ENCODE measurements around the gene NKIRAS1.

NKIRAS1 gene

GRCh38 chr3:23916886-23917678 lies at the start of gene NKIRAS1, which contains the start of gene RPL15:
NKIRAS1 (minus strand) TSS chr3:23916990; CDS start chr3:23910904, 6,086 bp downstream.
RPL15 (plus strand) TSS chr3:23917132; CDS start chr3:23917860, 728 bp downstream.
- DNase-seq: peak; percentile 96 to 97

- DNase-seq: no peak
Measured at GRCh38 chr3:23966328-23966727, 49.5 kb upstream of the NKIRAS1 start.

GRCh38 chr3:23964537-23965235 lies 47.9 kb upstream of the NKIRAS1 start:
- DNase-seq: no peak

DNA sequence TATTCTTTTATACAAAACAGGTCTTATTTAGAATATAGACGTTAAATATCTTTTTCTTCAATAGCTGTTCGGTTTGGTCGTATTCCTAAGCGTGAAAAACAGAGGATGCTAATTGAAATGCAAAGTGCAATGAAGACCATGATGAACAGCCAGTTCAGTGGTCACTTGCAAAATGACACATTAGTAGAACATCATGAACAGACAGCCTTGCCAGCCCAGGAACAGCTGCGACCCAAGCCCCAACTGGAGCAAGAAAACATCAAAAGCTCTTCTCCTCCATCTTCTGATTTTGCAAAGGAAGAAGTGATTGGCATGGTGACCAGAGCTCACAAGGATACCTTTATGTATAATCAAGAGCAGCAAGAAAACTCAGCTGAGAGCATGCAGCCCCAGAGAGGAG lies 45.1 kb upstream of the NKIRAS1 start:
- DNase-seq: no peak

DNA sequence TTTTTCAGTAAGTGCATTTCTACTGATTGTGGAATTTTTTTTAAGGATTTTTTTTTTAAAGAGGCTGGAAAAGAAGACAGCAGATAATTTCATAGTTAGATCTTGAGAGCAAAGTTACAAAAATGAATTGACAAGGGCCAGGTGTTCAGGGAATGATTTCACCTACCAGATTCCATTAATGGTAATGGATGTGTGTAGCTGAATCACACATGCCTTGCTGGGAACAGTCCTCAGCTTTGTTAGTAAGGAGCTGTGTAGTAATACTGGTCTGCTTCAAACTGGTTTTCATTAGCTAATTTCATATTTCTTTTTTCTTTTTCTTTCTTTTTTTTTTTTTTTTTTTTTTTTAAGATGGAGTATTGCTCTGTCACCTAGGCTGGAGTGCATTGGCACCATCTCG lies 44.3 kb upstream of the NKIRAS1 start:
- DNase-seq: no peak

GRCh38 chr3:23960649-23961048 lies 43.9 kb upstream of the NKIRAS1 start:
- no peak for DNase-seq

GRCh38 chr3:23959135-23959900 lies 42.5 kb upstream of the NKIRAS1 start:
- no peak for DNase-seq

- no peak for DNase-seq
Measured at GRCh38 chr3:23956701-23957100, 39.9 kb upstream of the NKIRAS1 start.

DNA sequence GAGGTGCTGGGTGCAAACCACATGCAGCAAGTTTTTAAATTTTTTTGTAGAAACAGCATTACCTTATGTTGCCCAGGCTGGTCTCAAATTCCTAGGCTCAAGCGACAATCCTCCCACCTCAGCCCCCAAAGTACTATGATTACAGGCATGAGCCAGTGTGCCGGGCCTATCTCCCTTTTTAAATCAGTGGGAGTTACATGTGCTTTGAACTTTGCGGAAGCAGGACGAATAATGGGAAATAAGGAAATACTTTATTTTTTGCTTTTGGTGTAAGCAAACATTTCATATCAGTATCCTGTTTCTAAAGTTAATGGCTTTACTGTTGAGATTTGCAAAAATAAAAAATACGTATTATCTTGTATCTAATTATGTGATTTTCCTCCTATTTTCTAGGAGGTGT lies 37.4 kb upstream of the NKIRAS1 start:
- no peak for DNase-seq

GRCh38 chr3:23953523-23953922 lies 36.7 kb upstream of the NKIRAS1 start:
- DNase-seq: no peak

DNA sequence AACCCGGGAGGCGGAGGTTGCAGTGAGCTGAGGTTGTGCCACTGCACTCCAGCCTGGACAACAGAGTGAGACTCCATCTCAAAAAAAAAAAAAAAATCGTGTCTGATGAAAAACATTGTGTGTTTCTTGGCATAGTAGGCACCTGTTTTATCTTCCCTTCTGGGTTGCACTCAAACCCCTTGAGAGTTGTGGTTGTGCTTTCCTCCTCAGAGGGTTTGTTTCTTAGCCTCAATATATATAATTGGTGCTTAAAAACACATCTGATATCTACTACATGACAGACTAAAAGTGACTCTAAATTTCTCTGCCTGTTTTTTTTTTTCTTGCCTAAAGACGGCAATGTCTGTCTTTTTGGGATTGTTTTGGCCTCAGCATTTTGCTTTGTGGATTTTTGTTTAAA lies 35.9 kb upstream of the NKIRAS1 start:
- no peak for DNase-seq

DNA sequence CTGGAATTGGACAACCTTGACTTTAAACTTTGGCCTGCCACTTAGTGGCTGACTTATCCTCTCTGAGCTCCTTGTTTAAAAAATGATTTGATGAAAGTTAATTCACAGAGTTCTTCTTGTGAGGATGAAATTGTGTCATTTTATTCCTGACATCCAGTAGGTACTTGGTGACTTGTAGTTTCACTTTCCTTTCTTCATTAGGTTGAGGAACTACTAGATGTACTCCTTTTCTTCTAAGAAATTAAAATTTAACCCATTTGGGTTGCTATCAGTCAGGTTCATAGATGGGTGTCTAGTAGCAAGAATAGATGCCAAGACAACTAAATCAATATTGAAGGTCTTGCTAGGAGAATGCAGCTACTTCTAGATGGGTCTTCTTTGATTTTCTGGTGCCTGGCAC lies 33.5 kb upstream of the NKIRAS1 start:
- no peak for DNase-seq

GRCh38 chr3:23949784-23950183 lies 33.0 kb upstream of the NKIRAS1 start:
- DNase-seq: no peak

GRCh38 chr3:23948761-23949160 lies 32.0 kb upstream of the NKIRAS1 start:
- no peak for DNase-seq

DNA sequence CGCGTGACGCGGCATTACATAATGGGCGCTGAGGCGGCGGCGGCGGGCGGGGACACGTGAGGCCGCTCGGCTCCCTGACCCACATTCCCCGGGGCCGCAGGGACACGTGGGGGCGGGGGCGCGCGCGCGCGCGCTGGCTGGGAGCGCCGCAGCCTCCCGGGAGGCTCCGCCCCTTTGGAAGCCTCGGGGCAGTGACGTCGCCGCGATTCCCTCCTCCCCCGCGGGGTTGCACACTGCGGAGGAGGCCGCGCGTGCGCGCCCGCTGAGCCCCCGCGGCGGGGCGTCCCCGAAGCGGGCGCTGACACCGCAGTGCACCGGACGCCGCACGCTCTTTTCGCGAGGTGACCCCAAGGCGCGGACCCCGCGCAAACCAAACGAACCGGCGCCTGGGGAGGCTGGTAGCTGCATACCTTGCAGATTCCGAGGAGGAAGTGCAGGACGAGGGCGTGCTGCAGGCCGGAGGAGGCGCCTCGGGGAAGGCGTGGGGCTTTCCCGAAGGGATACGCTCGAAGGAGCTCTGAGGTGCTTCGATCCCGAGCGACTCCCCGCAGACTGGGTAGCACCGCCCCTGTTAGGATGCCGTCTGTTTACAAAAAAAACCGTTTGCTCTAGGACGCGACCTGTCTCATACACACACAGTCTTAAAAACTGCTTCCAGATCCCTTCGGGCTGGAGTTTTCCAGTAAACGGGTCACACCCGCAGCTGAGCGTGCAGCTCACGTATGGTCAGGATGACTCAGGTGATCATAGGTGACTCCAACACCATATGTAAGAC lies 29.3 kb upstream of the NKIRAS1 start:
- DNase-seq: peak; percentile 96 to 97

DNA sequence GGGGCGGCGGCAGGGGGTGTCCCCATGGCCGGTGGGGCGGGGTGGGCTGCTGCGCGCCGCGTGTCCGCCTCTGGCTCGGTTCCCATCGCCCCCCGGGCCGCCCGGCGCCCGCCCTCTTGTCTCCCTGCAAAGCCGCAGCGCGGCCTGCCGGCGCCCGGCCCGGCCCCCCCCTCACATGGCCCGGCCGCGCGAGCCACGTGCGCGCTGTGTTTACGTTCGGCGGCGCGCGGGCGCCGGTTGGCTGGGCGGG lies 28.8 kb upstream of the NKIRAS1 start:
- no peak for DNase-seq

DNA sequence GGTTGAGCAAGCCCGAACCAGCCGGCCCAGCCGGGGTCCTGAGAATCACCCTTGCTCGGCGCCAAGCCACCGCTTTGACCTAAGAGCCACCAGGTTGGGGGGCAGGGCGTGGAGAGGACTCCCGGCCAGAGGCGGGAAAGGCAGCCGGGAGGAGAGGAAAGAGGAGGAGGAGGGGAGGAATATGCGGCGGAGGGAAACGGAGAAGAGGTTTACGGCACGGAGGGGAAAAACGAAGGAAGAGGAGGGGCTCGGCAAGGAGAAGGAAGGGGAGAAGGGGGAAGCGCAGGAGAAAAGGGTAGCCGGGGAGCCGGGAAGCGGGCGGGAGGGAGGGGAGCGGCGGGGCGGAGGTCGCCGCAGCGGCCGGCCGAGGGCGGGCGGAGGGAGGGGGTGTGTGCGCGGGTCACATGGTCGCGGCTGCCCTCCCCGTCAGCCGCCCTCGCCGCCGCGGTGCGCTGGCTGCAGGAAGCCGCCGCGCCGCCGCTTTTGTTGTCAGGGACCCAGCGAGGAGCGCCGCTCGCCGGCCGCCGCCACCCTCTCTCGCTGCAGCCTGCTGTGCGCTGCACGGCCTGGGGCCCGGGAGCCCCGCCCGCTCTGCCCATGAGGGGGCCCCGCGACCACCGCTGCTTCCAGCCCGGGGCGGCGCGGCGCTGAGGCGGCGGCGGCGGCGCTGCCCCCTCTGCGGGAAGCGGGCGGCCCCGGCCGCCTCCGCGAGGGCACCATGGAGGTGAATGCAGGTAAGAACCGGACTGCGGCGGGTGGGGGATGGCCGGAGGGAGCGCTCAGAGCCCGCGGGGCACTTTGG lies 28.3 kb upstream of the NKIRAS1 start, which contains the start of gene NR1D2:
TSS of gene NR1D2 (plus strand) at position 426 of the 802 bp plus-strand sequence. CDS start at position 719, 293 bp downstream.
- peak; percentile 63 to 72 for DNase-seq

- DNase-seq: no peak
Measured at GRCh38 chr3:23944007-23944783, 27.4 kb upstream of the NKIRAS1 start.

GRCh38 chr3:23942546-23942945 lies 25.8 kb upstream of the NKIRAS1 start:
- DNase-seq: no peak

GRCh38 chr3:23941440-23941839 lies 24.6 kb upstream of the NKIRAS1 start:
- DNase-seq: no peak

- DNase-seq: no peak
Measured at GRCh38 chr3:23940775-23941174, 24.0 kb upstream of the NKIRAS1 start.

Data from activated CD4-positive, alpha-beta T cell treated with anti-CD3 and anti-CD28 coated beads, Interleukin-2, amount 50 U/mL, for 4 hours (primary cell).